Measurements from ENCODE around the gene NAALADL2. TPM values are rescaled to one million over a fixed set of nuclear protein-coding genes. Genes with fewer than 3 reads are reported as not detected.

Gene NAALADL2
- polyA plus RNA-seq, 3 donors: not detected

DNA sequence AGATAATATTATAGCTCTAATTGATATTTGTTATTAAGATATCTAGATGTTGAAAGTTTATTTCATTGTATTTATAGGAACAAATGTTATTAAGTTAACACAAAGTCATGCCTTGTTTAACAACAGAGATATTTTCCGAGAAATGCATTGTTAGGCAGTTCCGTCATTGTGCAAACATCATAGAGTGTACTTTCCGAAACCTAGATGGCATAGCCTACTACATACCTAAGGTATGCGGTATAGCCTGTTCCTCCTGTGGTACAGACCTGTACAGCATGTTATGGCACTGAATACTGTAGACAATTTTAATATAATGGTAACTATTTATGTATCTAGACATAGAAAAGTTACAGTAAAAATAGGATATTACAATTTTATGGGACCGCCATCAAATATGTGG lies 114.3 kb downstream of the NAALADL2 start:
- Mint-ChIP-seq H3K27ac (no peak overlapping the region), H3K27me3 (ENCODE audit: low read depth in 3 of 3) (no peaks in the 10 kb centered on the region), H3K4me3 (no peak overlapping the region), H3K36me3 (no peaks in the 10 kb centered on the region), H3K9me3 (peaks cover 2 to 11% (median 5%) of the 10 kb centered on the region in 7 donors), H3K4me1 (no peaks in the 10 kb centered on the region)
- Histone ChIP-seq H3K4me3 (replicated peaks in 1 of 3; ENCODE audit: low read depth in 2 of 3, low read length in 3 of 3) (no peak overlapping the region), H3K36me3 (replicated peaks in 1 of 2; ENCODE audit: control insufficient read depth in 1 of 2, insufficient read depth in 2 of 2, low read length in 2 of 2) (no peaks in the 10 kb centered on the region), H3K27me3 (ENCODE audit: control insufficient read depth in 2 of 2, insufficient read depth in 2 of 2, low read length in 2 of 2) (no peaks in the 10 kb centered on the region), H3K9ac (ENCODE audit: insufficient read depth, low read length, poor library complexity, severe bottlenecking) (no peak overlapping the region), H3K4me2 (replicated peaks; ENCODE audit: extremely low read depth, low read length, poor library complexity, severe bottlenecking) (no peak overlapping the region), H3K9me3 (replicated peaks in 1 of 2; ENCODE audit: control insufficient read depth in 1 of 2, insufficient read depth in 1 of 2, low read length in 2 of 2) (peaks cover 0 to 5% of the 10 kb centered on the region in 2 donors), H3K79me2 (ENCODE audit: insufficient read depth, low read length) (no peaks in the 10 kb centered on the region), H4K20me1 (ENCODE audit: insufficient read depth, low read length) (no peaks in the 10 kb centered on the region), H3K4me1 (ENCODE audit: control insufficient read depth in 1 of 2, insufficient read depth in 2 of 2, low read length in 2 of 2) (no peaks in the 10 kb centered on the region), H3K27ac (ENCODE audit: low read depth in 1 of 2, low read length in 2 of 2) (no peak overlapping the region), H2AFZ (ENCODE audit: insufficient read depth, low read depth, low read length, poor library complexity, severe bottlenecking) (no peak overlapping the region)
- WGBS (ENCODE audit: insufficient coverage): no CpG with 5 or more reads among the region's 5 CpGs
- intact Hi-C loops (cut with micrococcal nuclease): no loop called here
- TF ChIP-seq, protein P1, sequence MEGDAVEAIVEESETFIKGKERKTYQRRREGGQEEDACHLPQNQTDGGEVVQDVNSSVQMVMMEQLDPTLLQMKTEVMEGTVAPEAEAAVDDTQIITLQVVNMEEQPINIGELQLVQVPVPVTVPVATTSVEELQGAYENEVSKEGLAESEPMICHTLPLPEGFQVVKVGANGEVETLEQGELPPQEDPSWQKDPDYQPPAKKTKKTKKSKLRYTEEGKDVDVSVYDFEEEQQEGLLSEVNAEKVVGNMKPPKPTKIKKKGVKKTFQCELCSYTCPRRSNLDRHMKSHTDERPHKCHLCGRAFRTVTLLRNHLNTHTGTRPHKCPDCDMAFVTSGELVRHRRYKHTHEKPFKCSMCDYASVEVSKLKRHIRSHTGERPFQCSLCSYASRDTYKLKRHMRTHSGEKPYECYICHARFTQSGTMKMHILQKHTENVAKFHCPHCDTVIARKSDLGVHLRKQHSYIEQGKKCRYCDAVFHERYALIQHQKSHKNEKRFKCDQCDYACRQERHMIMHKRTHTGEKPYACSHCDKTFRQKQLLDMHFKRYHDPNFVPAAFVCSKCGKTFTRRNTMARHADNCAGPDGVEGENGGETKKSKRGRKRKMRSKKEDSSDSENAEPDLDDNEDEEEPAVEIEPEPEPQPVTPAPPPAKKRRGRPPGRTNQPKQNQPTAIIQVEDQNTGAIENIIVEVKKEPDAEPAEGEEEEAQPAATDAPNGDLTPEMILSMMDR (IDR thresholded peaks at IDR 0.05): no peak
- DNase-seq: no peak

GRCh38 chr3:174986685-174987084 lies 127.6 kb downstream of the NAALADL2 start:
- Histone ChIP-seq H3K36me3 (replicated peaks in 1 of 2; ENCODE audit: control insufficient read depth in 1 of 2, insufficient read depth in 2 of 2, low read length in 2 of 2) (no peaks in the 10 kb centered on the region), H3K9me3 (replicated peaks in 1 of 2; ENCODE audit: control insufficient read depth in 1 of 2, insufficient read depth in 1 of 2, low read length in 2 of 2) (peaks cover 8% of the 10 kb centered on the region in 2 donors), H3K27me3 (ENCODE audit: control insufficient read depth in 2 of 2, insufficient read depth in 2 of 2, low read length in 2 of 2) (no peaks in the 10 kb centered on the region), H3K4me1 (ENCODE audit: control insufficient read depth in 1 of 2, insufficient read depth in 2 of 2, low read length in 2 of 2) (no peaks in the 10 kb centered on the region), H3K4me3 (replicated peaks in 1 of 3; ENCODE audit: low read depth in 2 of 3, low read length in 3 of 3) (no peak overlapping the region), H3K27ac (ENCODE audit: low read depth in 1 of 2, low read length in 2 of 2) (no peak overlapping the region), H3K9ac (ENCODE audit: insufficient read depth, low read length, poor library complexity, severe bottlenecking) (no peak overlapping the region), H3K4me2 (replicated peaks; ENCODE audit: extremely low read depth, low read length, poor library complexity, severe bottlenecking) (no peak overlapping the region), H2AFZ (ENCODE audit: insufficient read depth, low read depth, low read length, poor library complexity, severe bottlenecking) (no peak overlapping the region), H3K79me2 (ENCODE audit: insufficient read depth, low read length) (no peaks in the 10 kb centered on the region), H4K20me1 (ENCODE audit: insufficient read depth, low read length) (no peaks in the 10 kb centered on the region)
- intact Hi-C loops (cut with micrococcal nuclease): no loop called here
- Mint-ChIP-seq H3K9me3 (peaks cover 4 to 20% (median 8%) of the 10 kb centered on the region in 7 donors), H3K4me3 (no peak overlapping the region), H3K27me3 (ENCODE audit: low read depth in 3 of 3) (no peaks in the 10 kb centered on the region), H3K36me3 (no peaks in the 10 kb centered on the region), H3K4me1 (no peaks in the 10 kb centered on the region), H3K27ac (no peak overlapping the region)
- TF ChIP-seq, protein P1 (IDR thresholded peaks at IDR 0.05): no peak
- no peak for DNase-seq

Measured in CD14-positive monocyte (primary cell).